ENCODE results near the gene PHACTR4.
A peak's percentile ranks its signal among the peaks of the same experiment; 100 is the strongest.
"Not testable (repeated sequence)": the region's sequence is repeated elsewhere in the genome, so short reads cannot be mapped to it uniquely, and the experiment has no call there.

The PHACTR4 gene

GRCh38 chr1:28371010-28371377 lies 1.5 kb downstream of the PHACTR4 start:
- no peak for TF ChIP-seq CTCF (conservative IDR thresholded peaks at IDR 0.05; ENCODE audit: control insufficient read depth, insufficient read depth, low read depth, low read length)
- peak overlapping the region; percentile 87 for H3K4me3 ChIP-seq (ENCODE audit: control insufficient read depth, low read depth, low read length)
- no peak for DNase-seq (ENCODE audit: low read depth)

- not testable (repeated sequence) for DNase-seq (ENCODE audit: low read depth); H3K4me3 ChIP-seq (ENCODE audit: control insufficient read depth, low read depth, low read length)
These were observed 3.9 kb downstream of the PHACTR4 start for GRCh38 chr1:28373450-28373849.

- H3K4me3 ChIP-seq (ENCODE audit: control insufficient read depth, low read depth, low read length): no peak overlapping the region
- TF ChIP-seq CTCF (conservative IDR thresholded peaks at IDR 0.05; ENCODE audit: control insufficient read depth, insufficient read depth, low read depth, low read length): no peak
- DNase-seq (ENCODE audit: low read depth): peak; percentile 10
These were observed 4.8 kb downstream of the PHACTR4 start for GRCh38 chr1:28374297-28374696.

GRCh38 chr1:28375598-28375997 lies 6.1 kb downstream of the PHACTR4 start:
- not testable (repeated sequence) for DNase-seq (ENCODE audit: low read depth); H3K4me3 ChIP-seq (ENCODE audit: control insufficient read depth, low read depth, low read length)

- not testable (repeated sequence) for H3K4me3 ChIP-seq (ENCODE audit: control insufficient read depth, low read depth, low read length); DNase-seq (ENCODE audit: low read depth)
These were observed 6.7 kb downstream of the PHACTR4 start for GRCh38 chr1:28376195-28376594.

GRCh38 chr1:28378906-28379305 lies 9.4 kb downstream of the PHACTR4 start:
- TF ChIP-seq CTCF (conservative IDR thresholded peaks at IDR 0.05; ENCODE audit: control insufficient read depth, insufficient read depth, low read depth, low read length): no peak
- DNase-seq (ENCODE audit: low read depth): no peak
- H3K4me3 ChIP-seq (ENCODE audit: control insufficient read depth, low read depth, low read length): no peak overlapping the region

GRCh38 chr1:28380394-28380793 lies 10.9 kb downstream of the PHACTR4 start:
- H3K4me3 ChIP-seq (ENCODE audit: control insufficient read depth, low read depth, low read length): no peak overlapping the region
- no peak for TF ChIP-seq CTCF (conservative IDR thresholded peaks at IDR 0.05; ENCODE audit: control insufficient read depth, insufficient read depth, low read depth, low read length)
- no peak for DNase-seq (ENCODE audit: low read depth)

- H3K4me3 ChIP-seq (ENCODE audit: control insufficient read depth, low read depth, low read length); DNase-seq (ENCODE audit: low read depth): not testable (repeated sequence)
These were observed 14.2 kb downstream of the PHACTR4 start for GRCh38 chr1:28383785-28384184.

GRCh38 chr1:28392027-28392652 lies 22.6 kb downstream of the PHACTR4 start:
- no peak for TF ChIP-seq CTCF (conservative IDR thresholded peaks at IDR 0.05; ENCODE audit: control insufficient read depth, insufficient read depth, low read depth, low read length)
- DNase-seq (ENCODE audit: low read depth): peak; percentile 91
- H3K4me3 ChIP-seq (ENCODE audit: control insufficient read depth, low read depth, low read length): no peak overlapping the region
